SJSA1 (cell line): Measurements from ENCODE around the gene SEL1L2. TPM values are rescaled to one million over a fixed set of nuclear protein-coding genes. Genes with fewer than 3 reads are reported as not detected.

Experiments used
- DNase-seq, 2 experiments: peaks; one replicate each; pipeline ENCODE4 v3.0.0-alpha.2; 2015 to 2020; ENCODE audit warnings: low spot score in 2 of 2, low read depth in 1 of 2
- H3K27ac ChIP-seq: fragments of 250-450 bp; sonication (Bioruptor Pico); 2 replicates; pipeline ENCODE4 v1.5.1; 2020; ENCODE audit warnings: mild to moderate bottlenecking, moderate library complexity
- H3K27me3 ChIP-seq: fragments of 250-450 bp; sonication (Bioruptor Pico); replicated peaks from 2 replicates; pipeline ENCODE4 v1.5.1; 2020; ENCODE audit warnings: mild to moderate bottlenecking, moderate library complexity
- H3K36me3 ChIP-seq: fragments of 250-450 bp; sonication (Bioruptor Pico); 2 replicates; pipeline ENCODE4 v1.5.1; 2020; ENCODE audit warnings: mild to moderate bottlenecking
- H3K4me1 ChIP-seq: fragments of 250-450 bp; sonication (Bioruptor Pico); replicated peaks from 2 replicates; pipeline ENCODE4 v1.6.1; 2021; ENCODE audit warnings: mild to moderate bottlenecking
- H3K4me3 ChIP-seq: fragments of 250-450 bp; sonication (Bioruptor Pico); 2 replicates; pipeline ENCODE4 v1.5.1; 2020; ENCODE audit warnings: mild to moderate bottlenecking
- H3K9me3 ChIP-seq: fragments of 250-450 bp; sonication (Bioruptor Pico); replicated peaks from 2 replicates; pipeline ENCODE4 v1.5.1; 2020; ENCODE audit warnings: mild to moderate bottlenecking
- total RNA-seq: library from RNA; depleted of rRNA; stranded (reverse); fragments of >200 nt; shearing (Covaris generic); gene quantifications from 2 replicates; pipeline ENCODE4 v1.2.3, GENCODE V29; 2014

The SEL1L2 gene
- total RNA-seq, 1 experiment from 2014 or later = not detected

DNA sequence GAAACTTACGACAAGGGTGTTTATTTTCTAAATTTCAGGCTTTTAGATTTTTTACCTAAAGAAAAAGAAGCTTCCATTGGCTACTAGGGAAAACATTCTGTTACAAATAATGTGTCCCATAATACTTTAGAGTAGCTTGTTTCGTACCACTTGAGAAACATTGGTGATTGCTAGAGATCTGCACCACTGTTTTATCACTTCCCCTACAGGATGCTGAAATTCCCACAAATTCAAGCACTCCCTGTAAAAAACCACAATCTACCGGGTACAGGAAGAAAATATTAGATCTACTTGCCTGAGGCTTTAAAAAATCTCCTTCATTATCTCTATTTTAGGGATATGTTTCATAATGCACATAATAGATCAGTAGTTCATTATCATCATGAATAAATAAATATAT, 29.9 kb downstream of the SEL1L2 start:
- Histone ChIP-seq H3K4me3 (no peak overlapping the region), H3K27ac (no peak overlapping the region), H3K9me3 (no peaks in the 10 kb centered on the region), H3K36me3 (no peaks in the 10 kb centered on the region), H3K27me3 (no peaks in the 10 kb centered on the region), H3K4me1 (no peaks in the 10 kb centered on the region)
- DNase-seq = no peak

DNA sequence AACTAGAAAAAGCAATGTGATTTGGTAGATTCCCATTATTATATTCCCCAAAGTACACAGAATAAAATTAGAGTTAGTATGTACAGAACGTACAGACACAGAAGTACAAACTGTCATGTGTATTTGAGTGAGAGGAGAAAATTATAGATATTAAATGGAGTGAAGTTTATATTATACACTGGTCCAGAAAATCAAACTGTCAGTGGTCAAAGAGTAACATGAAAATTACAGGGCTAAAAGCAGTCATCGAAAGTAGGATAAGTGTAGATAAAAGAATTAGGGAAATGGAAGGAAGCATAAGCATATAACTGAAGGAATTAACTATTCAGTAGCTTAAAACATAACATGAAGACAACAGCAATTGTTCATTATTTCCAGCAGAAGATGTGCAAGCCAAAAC, 30.3 kb downstream of the SEL1L2 start:
- Histone ChIP-seq H3K36me3 (no peaks in the 10 kb centered on the region), H3K4me3 (no peak overlapping the region), H3K27me3 (no peaks in the 10 kb centered on the region), H3K27ac (no peak overlapping the region), H3K9me3 (no peaks in the 10 kb centered on the region), H3K4me1 (no peaks in the 10 kb centered on the region)
- DNase-seq = no peak

DNA sequence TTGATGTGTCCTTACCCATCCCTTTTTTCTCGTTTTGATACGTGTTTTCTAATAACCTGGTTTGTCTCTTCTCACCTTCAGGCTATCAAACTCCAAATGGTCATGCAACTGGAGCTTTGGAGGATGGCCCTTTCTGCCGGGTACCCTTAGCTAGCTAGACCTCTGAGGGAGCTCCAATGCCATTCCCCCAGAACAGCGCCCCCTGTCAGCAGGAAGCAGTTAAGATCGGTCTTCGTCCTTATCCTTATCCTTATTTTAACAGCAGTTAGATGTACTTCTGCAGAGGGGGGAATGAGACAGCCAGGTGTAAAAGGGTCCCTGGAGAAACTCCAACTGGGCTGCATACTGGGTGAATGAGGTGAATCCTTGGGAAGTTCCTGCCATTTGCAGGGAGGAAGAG, 37.2 kb downstream of the SEL1L2 start:
- H3K27me3 ChIP-seq = no peaks in the 10 kb centered on the region
- H3K4me1 ChIP-seq = no peaks in the 10 kb centered on the region

DNA sequence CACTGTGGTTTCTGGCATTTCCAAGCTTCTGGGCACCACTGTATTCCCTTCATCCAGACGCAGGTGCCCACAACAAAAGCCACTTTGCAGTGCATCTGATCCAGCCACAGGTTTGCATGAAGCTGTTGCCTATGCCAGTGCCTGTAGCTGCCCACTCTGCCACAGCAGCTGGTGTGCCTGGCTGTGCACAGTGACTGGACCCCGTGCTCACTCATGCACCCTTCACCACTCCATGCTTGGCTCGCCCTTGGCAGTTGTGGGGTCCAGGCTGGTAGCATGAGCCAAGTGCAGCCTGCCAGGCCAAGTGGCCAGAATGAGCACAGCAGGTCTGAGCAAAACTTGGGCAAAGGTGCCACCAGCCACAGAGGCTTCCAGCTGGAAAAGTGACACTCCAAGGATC, 42.7 kb downstream of the SEL1L2 start:
- no peaks in the 10 kb centered on the region for H3K36me3 ChIP-seq
- no peaks in the 10 kb centered on the region for H3K4me1 ChIP-seq
- no peak overlapping the region for H3K4me3 ChIP-seq
- no peaks in the 10 kb centered on the region for H3K9me3 ChIP-seq
- no peak overlapping the region for H3K27ac ChIP-seq
- H3K27me3 ChIP-seq = no peaks in the 10 kb centered on the region
- no peak for DNase-seq

More for the DNA sequence above, 37.2 kb downstream of the SEL1L2 start:
- no peaks in the 10 kb centered on the region for H3K9me3 ChIP-seq
- H3K27ac ChIP-seq = no peak overlapping the region
- no peak overlapping the region for H3K4me3 ChIP-seq
- DNase-seq = no peak
- H3K36me3 ChIP-seq = no peaks in the 10 kb centered on the region

DNA sequence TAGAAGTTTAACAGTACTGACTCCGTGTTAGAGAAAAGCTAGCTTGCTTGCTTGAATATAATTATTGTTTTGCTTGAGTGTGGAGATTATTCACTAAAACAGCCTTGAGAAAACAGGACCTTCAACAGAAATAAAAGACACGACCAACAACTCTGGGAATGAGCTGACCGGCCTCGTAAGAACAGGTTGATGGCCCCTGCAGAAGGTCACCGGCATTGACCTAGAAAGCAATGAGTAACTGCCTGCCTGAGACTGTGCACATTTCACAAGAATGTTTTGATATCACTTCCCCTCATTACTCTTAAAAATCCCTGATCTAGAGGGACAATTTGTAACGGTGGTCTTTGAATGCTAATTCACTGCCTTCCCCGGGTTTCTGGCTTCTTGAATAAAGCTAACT, 49.4 kb downstream of the SEL1L2 start:
- no peaks in the 10 kb centered on the region for H3K27me3 ChIP-seq
- no peak for DNase-seq
- no peaks in the 10 kb centered on the region for H3K4me1 ChIP-seq
- H3K4me3 ChIP-seq = no peak overlapping the region
- H3K9me3 ChIP-seq = no peaks in the 10 kb centered on the region; the same call in 1 of the 2 replicates
- no peaks in the 10 kb centered on the region for H3K36me3 ChIP-seq
- no peak overlapping the region for H3K27ac ChIP-seq

DNA sequence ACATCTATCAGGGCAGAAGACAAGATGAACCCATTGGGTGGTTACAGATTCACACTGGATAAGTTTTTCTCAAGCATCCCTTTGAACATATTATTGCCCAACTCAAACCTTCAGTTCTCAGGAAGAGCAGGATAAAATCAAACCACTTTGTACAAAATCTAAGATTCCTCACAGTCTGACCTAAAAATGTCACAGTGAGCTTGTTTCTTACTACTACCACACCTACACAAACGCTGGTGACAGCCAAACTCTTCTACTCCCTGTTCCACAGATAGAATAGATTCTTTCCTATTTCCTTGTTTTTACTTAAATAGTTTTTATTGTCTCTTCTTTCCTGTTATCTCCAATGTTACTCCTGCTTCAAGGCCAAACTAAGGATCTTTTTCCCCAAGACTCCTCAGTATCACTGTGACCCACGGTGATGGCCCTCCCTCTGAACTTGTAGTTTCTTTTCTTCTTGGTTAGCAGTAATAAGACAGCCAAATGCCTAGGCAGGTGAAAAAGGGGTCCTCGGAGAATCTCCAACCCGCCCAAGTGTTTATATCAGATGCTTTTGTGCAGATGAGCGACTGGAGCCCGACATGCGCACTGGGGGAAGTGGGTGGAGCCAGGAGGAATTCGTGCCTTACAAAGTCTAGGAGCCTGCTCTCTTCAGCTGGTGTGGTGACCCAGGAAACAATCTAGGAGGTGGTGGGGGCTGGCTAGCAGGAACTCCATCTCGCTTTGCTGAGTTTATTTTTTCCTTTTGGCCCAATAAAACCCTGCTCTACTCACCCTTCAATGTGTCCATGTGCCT, 53.4 kb downstream of the SEL1L2 start:
- no peaks in the 10 kb centered on the region for H3K4me1 ChIP-seq
- H3K36me3 ChIP-seq = no peaks in the 10 kb centered on the region
- no peaks in the 10 kb centered on the region; the same call in 1 of the 2 replicates for H3K9me3 ChIP-seq
- H3K4me3 ChIP-seq = no peak overlapping the region
- no peak overlapping the region for H3K27ac ChIP-seq
- H3K27me3 ChIP-seq = no peaks in the 10 kb centered on the region
- DNase-seq = no peak

DNA sequence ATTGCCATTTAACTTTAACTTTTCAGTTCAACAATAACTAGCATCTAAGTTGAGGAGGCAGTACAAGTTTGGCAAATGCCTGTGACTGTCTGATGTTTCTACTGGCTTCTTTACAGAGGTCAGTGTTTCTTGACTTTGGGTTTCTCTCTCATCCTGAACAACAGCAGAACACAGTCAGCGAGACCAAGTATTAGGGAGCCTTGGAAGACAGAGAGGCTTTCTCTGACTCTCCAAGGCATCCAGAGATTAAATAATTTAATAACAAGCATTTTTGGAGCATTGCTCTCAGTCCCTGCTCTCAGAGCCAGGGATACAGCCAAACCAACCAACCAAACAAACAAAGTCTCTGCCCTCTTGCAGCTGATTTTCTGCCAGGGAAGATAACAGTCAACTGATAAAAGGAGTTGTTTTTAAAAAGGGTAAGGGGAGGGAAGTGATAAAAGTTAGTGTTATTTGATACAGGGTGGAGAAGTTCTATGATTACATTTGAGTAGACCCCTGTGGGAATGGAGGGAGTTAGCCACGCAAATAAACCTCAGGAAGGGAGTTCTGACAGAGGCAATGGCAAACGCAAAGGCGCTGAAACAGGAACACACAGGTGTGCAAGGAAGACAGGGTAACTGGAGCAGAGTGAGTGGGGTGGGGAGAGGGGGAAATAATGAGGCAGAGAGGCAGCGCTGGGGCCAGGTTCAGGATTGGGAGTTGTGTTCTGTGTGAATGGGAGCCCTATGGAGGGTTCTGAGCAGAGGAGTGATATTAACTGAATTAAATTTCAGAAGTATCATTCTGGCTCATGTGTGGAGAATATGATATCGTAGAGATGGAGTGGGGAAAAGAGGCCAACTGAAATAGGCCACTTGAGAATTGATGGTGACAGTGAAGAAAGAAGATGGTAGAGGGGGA, 55.2 kb downstream of the SEL1L2 start:
- no peaks in the 10 kb centered on the region for H3K36me3 ChIP-seq
- no peak overlapping the region for H3K4me3 ChIP-seq

DNA sequence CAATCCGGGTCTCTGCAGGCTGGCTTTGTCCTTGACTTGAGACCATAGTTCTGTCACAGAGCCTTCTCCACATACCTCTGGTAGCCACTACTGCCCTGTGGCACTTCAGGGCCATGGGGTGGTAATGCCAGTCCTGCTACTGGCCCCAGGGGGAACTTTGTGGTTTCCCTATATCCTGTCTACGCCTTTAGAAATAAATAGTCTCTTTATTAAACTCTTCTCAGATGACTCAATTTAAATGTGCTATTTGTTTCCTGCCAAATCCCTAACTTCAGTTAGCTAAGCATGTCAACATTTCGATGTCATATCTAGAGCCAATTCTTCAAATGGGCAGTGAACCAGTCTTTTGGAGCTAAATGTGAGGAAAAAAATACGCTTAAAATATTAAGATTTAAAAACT, 60.1 kb downstream of the SEL1L2 start:
- Histone ChIP-seq H3K27me3 (no peaks in the 10 kb centered on the region), H3K27ac (no peak overlapping the region), H3K9me3 (no peaks in the 10 kb centered on the region), H3K4me1 (no peaks in the 10 kb centered on the region), H3K36me3 (no peaks in the 10 kb centered on the region), H3K4me3 (no peak overlapping the region)
- no peak for DNase-seq

More for the DNA sequence above, 55.2 kb downstream of the SEL1L2 start:
- no peak overlapping the region for H3K27ac ChIP-seq
- no peak for DNase-seq
- H3K27me3 ChIP-seq = no peaks in the 10 kb centered on the region
- no peaks in the 10 kb centered on the region for H3K4me1 ChIP-seq
- H3K9me3 ChIP-seq = no peaks in the 10 kb centered on the region

DNA sequence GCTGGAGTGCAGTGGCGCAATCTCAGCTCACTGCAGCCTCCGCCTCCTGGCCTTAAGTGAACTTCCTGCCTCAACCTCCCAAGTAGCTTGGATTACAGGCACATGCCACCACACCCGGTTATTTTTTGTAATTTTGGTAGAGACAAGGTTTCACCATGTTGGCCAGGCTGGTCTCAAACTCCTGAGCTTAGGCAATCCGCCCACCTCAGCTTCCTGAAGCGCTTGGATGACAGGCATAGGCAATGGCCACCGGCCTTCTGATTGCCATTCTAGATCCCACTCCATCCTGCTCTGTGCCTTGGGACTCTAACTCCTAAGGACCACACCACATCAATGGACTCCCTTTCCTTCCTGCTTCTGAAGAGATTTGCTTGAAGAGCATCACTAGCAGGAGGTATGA, 60.6 kb downstream of the SEL1L2 start:
- no peak overlapping the region for H3K27ac ChIP-seq
- no peaks in the 10 kb centered on the region for H3K36me3 ChIP-seq
- no peak overlapping the region for H3K4me3 ChIP-seq
- H3K4me1 ChIP-seq = no peaks in the 10 kb centered on the region
- no peak for DNase-seq
- H3K9me3 ChIP-seq = no peaks in the 10 kb centered on the region
- H3K27me3 ChIP-seq = no peaks in the 10 kb centered on the region

DNA sequence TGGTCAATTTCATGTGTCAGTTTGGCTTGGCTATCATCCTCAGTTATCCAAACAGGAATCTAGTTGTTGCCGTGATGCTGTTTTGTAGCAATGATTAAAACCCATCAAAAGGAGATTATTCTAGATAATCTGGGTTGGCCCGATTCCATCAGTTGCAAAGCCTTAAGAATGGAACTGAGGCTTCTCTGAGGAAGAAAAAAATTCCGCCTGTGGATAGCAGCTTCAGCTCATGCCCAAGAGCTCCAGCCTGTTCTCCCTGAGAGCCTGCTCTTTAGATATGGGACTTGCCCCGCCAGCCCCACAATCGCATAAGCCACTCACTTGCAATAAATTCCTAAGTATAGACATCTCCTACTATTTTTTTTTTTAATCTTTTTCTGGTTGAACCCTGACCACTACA, 61.5 kb downstream of the SEL1L2 start:
- Histone ChIP-seq H3K9me3 (no peaks in the 10 kb centered on the region), H3K27ac (no peak overlapping the region), H3K4me3 (no peak overlapping the region), H3K4me1 (no peaks in the 10 kb centered on the region), H3K27me3 (no peaks in the 10 kb centered on the region), H3K36me3 (no peaks in the 10 kb centered on the region)
- DNase-seq = no peak

DNA sequence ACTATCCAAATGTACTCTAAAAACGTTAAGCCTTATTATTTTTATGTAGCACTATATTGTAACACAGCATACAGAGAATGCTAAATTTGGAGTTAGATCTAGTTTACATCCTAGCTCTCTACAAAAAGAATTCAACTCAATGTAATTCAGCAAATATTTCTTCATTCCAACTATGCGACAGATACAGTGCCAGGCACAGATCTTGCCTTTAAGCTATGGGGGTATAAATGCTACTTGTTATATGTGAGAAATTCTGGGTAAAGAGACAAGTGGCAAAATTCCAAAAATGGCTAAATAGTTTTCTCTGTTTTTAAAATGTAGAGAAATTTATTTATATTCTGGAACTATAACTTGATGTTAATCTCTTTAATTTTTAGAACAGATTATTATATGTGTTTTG, 63.2 kb downstream of the SEL1L2 start:
- Histone ChIP-seq H3K4me3 (no peak overlapping the region), H3K36me3 (no peaks in the 10 kb centered on the region), H3K4me1 (no peaks in the 10 kb centered on the region), H3K9me3 (no peaks in the 10 kb centered on the region), H3K27me3 (no peaks in the 10 kb centered on the region), H3K27ac (no peak overlapping the region)
- no peak for DNase-seq

DNA sequence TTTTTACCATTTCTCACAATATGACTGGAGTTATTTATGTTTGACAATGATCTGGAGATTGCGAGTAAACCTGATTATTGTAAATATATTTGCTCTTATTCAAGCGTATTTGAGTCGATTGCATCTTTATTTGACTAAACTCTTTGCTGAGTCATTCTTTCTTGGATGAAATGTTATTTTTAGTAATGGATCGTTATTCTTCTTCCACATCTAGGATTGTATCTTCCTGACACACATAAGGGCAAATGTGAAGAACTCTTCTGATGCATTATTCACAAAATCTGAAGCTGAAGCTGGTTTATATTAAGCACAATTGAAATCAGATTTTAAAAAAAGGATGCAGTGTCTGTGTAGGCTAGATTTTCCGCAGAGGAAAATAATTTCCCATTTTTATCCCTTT, 68.2 kb downstream of the SEL1L2 start:
- Histone ChIP-seq H3K4me3 (no peak overlapping the region), H3K36me3 (no peaks in the 10 kb centered on the region), H3K27me3 (no peaks in the 10 kb centered on the region), H3K4me1 (no peaks in the 10 kb centered on the region), H3K9me3 (no peaks in the 10 kb centered on the region), H3K27ac (no peak overlapping the region)
- no peak for DNase-seq

DNA sequence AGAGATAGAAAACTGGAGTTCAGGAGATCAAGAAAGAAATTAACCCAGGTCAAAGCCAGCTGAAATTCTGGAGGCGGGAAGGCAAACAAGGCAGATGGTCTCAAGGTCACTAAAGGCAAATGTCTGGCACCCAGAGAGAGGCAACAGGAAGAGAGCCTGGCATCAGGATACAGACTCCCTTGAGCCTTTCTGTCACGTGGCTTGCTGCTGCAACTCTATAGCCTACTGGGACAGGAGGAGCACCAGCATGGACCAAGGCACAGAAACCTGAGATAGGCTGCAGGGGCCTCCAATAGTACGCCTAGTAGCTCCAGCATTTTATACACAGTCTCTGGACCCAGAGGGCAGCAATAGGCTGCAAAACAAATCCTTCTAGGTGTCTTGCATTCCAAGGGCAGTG, 75.1 kb downstream of the SEL1L2 start:
- H3K4me1 ChIP-seq = no peaks in the 10 kb centered on the region
- no peaks in the 10 kb centered on the region for H3K36me3 ChIP-seq
- no peak for DNase-seq
- H3K4me3 ChIP-seq = no peak overlapping the region
- no peak overlapping the region for H3K27ac ChIP-seq
- no peaks in the 10 kb centered on the region for H3K27me3 ChIP-seq
- H3K9me3 ChIP-seq = no peaks in the 10 kb centered on the region

DNA sequence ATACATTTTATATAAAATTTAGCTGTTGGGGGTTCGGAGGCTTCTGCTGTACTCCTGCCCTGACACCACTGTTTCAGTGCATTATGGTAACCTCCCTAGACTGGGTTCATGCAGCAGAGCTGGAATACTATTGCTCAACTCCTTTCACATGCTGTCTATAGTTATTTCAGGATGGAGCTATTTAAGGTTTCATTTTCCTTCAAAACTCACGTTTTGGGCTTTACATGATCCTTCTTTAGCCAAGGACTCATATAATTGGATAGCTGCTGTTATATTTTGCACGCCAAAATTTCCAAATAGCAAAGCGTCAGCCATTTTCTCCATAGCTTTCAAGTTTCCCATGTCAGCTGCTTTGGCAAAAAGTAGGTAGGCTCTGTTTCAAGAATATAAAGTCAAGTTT, 76.8 kb downstream of the SEL1L2 start:
- no peak overlapping the region for H3K4me3 ChIP-seq
- H3K27ac ChIP-seq = no peak overlapping the region
- DNase-seq = no peak
- no peaks in the 10 kb centered on the region for H3K27me3 ChIP-seq
- H3K9me3 ChIP-seq = no peaks in the 10 kb centered on the region
- no peaks in the 10 kb centered on the region for H3K36me3 ChIP-seq
- no peaks in the 10 kb centered on the region for H3K4me1 ChIP-seq
